ENCODE results near the gene HNF1B.

HNF1B gene

DNA sequence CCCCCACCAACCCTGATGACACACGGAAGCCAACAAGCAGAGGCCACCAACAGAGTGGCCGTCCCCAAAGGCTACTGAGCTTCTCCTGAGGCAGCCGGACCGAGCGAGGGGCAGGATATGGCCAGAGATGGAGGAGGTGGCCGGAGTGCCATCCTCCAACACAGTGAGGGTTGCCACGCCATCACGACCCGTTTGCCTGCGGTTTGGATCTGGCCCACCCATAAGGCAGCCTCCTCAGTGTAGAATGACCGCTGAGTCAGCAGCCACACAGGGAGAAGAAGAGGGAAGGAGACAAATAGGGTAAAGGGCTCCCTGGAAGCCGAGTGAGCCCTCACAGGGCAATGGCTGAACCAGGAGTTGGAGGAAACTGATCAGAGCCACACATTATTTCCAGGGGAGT, 13.8 kb downstream of the HNF1B start:
- no peak for DNase-seq

DNA sequence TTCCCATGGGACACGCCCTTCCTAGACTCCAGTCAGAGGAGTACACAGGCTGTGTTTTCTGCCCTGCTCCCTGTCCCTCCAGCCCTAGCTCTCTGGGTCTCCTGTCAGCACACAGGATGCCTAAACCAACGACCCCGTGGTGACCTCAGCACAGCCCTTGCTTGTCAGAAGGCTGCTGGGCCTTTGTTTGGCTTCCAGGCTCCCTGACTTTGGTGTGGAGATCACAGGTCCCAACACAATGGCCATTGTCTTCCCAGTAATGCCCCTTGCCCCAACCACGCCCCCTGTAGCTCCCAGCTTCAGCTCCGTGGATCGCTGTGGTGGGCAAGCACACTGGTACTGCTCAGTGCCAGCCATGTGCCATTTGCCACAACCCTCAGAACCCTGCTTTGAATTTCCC, 15.0 kb downstream of the HNF1B start:
- no peak for DNase-seq

DNA sequence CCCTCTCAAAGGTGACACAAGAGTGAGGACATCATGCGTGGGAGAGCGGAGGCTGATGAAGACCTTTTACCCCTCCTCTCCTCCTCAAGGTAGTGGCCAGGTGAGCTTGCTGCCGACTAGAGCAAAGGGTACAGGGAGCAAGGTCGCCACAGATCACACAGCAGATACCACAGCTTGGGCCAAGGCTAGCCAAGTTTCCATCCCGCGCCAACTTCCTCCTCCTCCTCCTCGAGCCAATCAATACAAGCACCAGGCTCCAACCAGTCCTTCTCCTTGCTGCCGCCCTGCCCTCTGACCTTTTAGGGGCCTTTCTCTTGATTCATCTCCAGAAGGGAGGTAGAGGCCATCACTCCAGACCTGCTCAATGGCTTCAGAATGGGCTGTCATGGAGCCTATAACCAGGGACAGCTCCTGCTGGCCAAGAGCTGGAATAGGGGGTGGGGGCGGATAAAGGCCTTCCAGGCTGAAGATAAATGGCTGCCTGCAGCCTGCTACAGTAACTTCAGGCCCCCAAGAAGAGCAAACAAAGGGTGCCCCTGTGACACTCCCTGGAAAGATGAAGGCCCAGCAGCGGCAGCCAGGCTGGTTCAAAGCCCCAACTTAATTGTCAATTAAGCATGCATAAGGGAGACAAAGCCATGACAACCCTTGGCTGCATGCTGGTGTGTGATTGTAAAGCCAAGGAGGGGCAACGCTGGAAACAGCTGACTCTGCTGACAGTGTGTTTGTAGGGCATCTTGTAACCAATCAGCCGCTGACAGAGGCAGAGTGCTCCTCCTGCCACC, 17.8 kb downstream of the HNF1B start:
- DNase-seq: no peak

DNA sequence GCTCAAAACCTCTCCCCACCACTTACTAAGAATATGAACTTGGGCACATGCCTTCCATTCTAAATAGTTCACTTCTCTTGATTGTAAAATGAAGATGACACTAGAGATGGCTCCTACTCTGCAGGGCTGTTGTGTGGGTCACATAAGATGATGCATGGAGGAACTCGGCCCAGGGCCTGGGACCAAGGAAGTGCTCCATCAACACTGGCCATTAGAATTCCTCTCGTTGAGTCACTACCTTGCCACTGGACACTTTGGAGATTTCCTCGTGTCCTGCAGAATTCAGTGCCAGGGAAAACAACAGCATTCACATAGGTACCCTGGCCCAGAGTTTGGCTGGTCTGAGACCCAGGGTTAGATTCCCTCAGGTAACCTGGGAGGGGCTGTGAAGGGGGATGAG, 18.6 kb downstream of the HNF1B start:
- DNase-seq: no peak

DNA sequence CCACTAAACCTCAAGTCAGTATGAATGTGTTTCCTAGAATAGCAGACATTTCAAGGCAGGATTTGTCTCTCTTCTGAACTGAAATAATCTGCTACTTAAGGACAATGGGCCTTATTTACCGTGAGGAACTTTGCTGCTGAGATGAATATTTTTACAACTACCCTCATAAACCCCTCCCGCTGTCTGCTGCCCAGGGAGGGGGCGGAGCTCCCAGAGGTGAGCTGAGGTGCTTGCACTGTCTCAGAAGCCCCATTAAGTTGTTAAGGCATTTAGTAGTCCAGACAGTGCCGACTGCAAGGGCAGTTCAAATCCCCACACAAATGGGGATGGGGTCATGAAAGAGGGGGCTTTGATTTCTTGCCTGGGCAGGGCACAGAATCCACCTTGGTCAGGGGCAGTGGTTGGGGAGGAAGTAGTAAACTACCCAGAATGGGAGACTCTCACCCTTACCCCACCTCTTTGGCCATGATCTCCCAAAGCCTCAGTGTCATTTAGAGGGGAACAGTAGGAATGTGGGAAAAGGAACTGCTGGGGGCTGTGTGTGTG, 19.2 kb downstream of the HNF1B start:
- peak; percentile 74 for DNase-seq

DNA sequence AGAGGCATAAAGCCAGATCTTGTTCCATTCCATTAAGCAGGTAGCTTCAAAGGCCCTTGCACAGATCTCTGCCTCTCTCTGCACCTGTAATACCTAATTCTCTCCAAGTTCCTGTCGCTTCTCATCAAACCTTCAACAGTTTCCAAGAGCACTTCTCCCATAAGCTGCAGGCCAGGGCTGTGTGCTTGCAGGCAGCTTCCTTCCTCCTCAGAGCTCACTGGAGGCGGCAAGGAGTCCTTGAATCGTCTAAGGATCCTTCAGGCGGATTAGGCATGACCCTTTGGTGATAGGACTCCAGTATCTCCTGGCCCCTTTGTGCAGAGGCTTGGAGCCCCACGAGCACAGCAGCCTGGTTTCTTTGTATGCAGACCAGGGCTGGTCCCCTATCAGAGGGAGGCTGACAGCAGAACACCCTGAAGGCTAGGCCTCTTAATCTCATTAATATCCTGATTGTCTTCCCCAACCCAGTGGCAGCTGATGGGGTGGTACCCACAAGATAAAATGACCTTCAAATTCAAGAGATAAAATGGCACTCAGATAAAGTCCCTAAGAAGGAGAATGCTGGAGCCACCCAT, 19.8 kb downstream of the HNF1B start:
- DNase-seq: peak; percentile 87

DNA sequence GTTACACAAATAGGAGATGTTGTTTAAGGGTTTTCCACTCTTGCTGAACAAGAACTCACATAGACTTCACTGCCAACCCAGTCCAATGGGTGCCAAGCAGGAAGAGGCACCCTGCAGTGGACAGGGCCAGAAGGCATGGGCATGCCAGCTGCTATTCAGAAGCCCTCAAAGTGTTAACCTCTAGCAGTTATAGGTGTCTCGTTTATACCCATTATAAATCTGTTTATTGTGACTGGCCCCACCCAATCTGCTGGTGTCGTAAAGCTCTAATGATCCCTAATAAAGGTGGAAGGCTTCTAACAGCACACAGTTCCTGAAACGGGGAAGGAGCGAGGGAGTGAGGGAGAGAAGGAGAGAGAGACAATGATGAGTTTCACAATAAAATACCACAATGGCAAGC, 23.9 kb downstream of the HNF1B start:
- no peak for DNase-seq

DNA sequence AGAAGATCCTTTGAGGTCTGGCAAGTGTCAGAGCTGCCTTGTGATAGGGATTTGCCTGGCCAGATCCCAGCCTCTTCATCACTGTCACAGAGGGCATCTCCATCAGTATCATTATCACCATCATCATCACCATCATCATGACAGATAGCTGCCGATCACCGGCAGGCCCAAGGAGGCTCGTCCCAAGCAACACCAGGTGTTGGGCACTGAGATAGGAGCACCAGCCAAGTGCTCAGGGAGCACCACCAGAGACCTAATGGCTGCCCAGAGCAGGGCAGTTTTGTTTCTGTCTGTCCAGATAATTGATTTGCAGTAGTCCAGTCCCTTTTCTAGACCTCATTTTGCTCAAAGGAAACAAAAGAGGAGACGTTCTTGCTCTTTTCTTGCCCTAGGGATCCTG, 25.0 kb downstream of the HNF1B start:
- DNase-seq: no peak

DNA sequence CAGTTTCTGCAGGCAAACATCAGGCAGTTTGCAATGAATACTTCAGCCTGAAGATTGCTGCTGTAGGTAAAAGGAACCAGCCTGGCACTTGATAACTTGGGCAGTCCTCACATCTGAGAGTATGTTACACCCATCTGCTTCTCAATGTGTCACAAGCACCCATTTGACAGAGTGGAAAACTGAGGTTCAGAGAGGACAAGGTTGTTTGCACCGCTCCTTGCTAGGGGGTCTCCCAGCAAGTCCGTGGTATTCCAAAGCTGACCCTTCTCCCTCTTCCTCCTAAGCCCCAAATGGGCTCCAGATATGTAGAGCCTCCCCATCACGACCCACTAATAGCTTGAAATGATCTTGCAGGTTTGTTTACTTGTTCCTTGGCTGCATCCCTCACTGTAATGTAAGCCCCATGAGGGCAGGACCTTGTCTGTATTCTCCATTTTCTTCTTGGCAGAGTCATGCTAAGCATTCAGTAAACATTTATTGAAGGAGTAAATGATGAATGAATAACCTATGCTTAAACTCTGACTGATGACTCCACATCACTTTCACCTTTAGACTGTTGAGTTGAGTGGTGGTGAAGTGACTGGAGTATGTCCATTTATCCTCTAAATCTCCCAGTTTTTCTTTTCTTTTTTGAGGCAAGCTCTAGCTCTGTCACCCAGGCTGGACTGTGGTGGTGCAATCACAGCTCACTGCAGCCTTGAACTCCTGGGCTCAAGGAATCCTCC, 26.4 kb downstream of the HNF1B start:
- no peak for DNase-seq

DNA sequence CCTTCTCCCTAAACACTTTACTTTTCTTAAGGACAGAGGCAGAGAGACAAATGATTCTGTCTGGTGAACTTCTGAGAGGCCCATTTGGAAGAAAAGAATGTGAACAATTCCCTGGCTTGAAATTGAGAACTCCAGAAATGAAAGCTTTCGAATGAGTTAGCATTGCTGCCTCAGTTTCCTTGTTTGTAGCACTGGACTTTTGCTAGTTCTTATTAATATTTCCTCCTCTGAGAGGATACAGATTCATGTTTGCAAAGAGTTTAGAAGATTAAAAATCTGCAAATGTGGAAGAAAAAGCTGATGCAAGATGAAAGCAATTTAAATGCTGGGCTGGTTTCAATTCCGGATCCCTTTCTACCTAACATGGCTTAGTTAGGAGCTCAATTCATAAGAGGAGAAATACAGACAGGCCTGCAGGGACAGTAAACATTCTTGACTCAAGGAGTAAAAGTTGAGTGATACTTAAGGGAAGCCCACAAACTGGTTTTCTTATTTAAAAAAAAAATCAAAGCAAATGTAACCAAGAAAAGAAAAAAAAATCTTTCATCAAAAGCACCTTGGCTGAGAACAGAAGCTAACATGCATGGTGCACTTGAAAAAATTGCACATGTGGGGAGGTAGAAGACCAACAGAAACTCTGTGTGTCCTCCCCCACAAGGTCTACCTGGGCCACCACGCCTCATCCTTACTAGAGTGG, 27.1 kb downstream of the HNF1B start:
- no peak for DNase-seq

DNA sequence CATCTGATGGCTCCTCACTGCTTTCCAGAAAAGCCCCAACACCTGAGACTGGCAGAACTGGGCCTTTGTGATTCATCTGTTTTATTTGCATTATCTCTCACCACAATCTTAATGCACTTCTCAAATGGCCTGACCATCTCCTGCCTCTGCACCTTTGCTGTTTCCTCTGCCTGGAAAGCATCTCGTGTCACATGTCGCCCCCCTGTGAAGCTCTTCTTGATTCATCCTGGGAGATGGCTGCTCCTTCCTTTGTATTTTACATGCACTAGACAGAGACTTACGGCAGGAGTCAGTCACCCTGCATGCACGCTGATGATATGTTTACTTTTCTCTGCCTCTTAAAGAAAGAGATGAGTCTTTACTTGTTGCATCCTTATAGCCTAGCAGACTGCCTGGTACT, 30.0 kb downstream of the HNF1B start:
- no peak for DNase-seq

DNA sequence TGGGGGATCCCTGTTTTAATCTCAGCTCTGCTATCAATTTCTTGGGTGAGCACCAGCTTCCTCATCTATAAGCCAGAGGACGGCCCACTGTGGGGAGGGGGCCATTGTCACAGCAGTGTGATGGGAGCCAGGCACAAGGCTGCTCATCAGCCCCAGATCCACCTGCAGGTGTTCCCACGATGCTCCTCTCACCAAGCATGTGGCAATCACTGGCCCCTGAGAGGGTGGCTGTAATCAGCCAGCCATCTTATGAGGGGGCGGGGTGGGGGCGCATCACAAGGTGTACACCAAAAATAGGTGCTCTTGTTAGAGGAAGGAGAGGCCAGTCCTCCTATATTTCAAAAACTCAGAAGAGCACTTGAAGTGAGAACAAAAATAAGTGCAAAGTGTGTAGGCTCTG, 31.2 kb downstream of the HNF1B start:
- no peak for DNase-seq

DNA sequence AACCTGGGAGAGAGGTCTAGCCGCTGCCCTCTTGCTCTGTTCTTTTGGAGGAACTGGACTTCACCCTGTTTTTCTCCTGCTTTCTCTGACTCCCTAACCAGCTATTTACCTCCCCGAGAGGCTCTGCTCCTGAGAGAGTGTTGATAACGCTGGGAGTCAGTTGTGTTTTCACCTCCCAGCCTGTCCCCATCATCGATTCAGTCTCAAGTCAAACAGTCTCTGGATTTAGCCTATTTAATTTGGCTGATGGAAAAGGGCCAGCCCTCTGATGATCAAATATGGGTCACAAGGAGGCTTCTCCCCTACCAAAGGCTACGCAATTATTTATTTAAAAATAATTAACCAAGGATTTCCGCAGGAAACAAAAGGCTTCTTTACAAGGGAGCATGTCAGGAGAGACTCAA, 31.8 kb downstream of the HNF1B start:
- DNase-seq: no peak

DNA sequence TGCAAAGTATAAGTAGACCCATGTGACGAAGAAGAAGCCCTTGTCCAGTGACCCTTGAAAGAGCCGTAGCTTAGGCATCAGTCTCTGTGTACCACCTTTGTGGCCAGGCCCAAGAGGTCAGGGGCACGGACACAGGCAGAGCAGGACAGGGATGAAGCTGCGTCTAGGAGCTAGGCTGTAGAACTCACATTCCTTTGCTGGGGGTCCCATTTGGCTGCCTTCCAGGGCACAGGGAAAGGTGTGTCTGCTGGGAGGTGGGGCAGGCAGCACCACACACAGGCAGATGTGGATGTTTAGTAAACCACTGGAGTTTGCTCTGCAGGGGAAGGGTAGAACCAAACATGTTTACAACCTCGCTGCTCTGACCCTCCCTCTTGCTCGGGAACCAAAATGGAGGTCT, 33.7 kb downstream of the HNF1B start:
- no peak for DNase-seq

DNA sequence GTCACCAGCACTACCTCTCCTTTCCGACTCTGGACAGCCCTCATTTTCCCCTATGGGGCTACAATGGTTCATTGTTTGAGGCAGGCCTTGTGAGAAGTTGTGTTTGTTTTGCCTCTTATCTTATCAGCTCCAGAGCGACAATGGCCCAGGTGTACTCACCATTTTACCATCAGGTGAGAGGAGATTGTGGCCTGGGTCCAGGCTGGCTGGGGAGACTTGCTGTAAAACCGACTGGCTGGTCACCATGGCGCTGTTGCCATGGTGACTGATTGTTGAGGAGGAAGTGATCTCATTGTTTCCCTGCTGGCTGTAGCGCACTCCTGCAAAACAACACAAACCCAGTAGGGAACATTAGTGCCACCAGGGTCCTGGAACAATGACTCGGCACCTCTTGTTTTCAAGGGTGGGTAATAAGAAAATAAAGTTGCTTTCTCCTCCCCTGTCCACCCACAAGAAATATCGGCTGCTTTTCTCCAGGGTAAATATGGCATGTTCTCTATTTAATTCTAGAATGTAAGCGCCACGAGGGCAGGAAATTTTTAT, 34.4 kb downstream of the HNF1B start:
- peak; percentile 48 for DNase-seq

DNA sequence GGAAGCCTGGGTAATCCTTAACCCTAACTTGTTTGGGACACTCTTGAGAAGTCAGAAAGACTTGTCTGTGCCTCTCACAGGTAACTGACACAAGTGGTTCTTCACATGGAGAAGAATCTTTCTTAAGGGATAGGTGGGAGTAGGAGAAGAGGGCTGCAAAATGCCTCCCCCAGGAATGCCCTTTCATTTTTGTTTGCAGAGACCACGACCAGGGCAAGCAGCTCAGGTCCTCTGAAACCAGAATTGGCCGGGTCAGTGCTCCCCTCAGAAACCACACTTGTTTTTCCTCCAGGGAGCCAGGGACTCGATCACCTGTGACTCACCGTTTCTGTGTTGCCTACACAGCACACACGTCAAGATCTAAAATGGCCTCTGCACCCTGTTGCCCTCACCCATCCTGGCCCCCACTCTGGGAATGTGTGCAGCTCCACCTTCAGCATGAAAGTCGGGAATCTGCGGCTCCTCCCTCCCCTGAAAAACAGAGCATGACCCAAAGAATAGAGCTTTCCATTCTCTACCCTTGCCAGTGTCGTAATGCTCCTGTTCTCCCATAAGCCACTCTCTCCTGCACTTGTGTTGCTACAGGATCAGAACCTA, 36.1 kb downstream of the HNF1B start:
- no peak for DNase-seq

DNA sequence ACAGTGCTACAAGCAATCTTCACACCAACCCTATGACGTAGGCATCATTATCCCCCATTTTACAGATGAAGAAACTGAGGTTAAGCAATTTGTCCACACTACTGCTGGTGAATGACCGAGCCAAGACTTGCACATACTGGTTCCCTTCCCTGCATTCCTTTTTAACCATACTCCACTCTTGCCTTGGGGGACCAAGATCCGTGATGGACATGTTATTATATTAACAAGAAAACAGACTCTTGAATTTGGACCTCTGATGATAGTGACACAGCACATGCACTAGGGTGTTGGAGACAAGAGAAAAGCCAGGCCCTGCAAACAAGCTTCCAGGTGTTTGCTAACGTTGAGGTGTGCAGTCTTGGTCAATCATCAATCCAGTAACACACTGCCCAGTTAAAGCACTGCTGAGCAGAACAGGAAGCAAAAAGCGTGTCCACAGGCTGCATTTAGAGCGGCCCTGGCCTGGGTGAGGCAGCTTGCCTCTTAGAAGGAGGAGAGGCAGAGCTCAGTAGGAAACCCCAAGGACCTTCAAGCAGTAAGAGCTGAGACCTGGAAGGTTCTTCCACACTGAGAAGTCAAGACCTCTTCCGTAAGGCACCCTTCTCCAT, 36.7 kb downstream of the HNF1B start:
- no peak for DNase-seq

DNA sequence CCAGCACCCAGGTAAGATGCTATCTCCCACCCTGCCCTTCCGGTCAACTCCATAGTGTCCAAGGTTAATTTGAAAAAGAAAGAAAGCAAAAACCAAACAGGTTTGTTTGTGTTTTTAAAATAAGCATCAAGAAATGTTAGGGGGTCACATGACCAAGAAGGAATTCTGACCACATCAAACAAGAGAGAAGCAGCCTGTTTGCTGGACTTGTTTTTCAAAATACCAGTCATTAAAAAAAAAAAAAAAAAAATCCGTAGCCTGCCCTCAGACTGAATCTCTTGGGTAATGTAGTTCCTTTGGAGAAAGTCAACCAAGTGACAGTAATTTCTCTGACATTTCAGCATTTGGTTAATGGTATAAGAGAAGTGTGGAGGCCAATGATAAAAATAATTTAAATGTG, 38.4 kb downstream of the HNF1B start:
- no peak for DNase-seq

DNA sequence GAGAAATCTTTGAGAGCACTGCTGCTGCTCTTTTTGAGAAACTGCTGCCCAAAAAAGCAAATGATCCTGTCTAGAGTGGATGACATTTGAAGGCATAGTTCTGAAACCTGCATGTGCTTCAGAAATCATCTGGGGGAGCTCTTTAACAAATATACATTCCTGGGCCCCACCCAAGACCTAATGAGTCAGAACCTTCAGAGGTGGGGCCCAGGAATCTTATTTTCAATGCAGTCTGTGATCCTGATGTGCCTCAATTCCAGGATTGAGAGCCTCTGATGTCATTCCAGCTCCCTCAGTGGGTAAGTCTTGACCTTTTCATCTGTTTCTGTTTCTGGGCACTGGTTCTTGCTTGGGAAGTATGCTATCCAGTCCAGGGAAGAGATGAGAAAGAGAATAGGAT, 42.3 kb downstream of the HNF1B start:
- DNase-seq: no peak

DNA sequence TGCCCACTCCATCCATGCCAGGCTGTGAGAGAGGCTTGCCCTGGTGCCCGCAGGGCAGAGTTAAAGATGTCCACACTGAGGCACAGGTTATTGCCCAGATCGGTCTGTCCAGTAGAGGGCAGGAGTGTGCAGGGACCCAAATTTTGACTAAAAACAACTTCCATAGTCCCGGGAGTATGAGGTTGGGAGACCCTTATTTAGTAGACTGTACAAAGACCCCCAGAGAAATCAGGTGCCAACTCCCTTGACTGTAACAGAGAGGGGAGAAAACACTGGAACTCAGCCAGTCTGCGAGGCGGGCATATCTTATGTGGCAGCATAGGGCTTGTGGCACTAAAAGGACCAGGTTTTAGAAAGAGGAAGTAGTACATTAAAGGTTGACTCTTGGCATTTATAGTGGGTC, 43.4 kb downstream of the HNF1B start:
- peak; percentile 48 for DNase-seq

DNA sequence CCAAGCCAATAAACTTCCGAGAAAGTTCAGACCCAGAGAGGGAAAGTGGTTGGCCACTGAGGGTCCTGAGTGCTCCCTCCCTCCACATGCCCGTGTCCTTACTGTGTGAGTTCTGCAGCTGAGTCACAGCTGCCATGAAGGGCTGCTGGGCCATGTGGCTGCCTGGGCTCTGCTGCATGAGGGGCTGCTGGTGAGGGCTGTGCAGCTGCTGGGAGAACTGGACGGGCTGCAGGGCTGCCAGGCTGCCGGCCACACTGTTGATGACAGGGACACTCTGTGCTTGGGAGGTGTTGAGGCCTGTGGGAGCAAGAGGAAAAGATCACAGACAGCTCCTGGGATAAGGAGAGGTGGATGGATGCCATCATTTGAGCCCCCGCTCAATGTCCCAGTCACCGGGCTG, 44.0 kb downstream of the HNF1B start:
- DNase-seq: no peak

DNA sequence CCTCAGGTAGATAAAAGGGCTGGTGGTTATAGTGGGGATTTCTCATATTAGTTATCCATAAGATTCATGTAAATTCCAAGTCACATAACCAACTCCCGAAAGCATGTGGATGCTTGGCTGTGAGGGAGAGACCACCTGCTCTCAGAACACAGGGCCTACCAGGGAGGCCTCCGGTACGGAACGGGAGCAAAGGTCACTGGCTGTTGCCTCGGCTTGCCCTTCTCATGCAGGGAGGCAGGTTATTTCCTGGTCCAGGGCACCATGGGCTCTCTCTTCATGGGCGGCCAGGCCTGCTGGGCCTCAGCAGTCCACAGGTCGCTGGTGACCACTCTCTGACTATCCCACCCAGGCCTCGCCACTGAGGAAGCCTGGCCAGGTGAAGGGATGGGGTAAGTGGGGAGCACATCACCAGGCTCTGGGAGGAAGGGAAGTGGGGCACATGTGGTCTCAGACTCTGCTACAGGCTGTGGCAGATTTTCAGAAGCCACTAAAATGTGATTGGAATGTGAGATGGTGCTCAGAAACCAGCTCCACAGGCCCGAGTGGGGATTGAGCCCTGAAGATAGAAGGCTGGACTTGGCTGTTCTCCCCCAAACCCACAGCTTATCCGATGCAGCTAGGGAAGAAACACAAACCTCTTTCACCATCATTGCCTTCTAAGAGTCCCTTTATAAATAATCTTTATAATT, 45.4 kb downstream of the HNF1B start:
- DNase-seq: no peak
